Heart left ventricle (tissue), 13 donors: Measurements from ENCODE around the gene DRG1.

Experiments used
- POLR2A ChIP-seq, 2 donors: fragments of 450-650 bp; IDR thresholded peaks; one replicate each; pipeline ENCODE4 v1.6.1; 2017; ENCODE audit warnings: antibody characterized with exemption in 2 of 2, mild to moderate bottlenecking in 2 of 2, moderate library complexity in 2 of 2
- TF ChIP-seq, protein P1 (sequence below), 12 donors: fragments of 200-600 bp; sonication (generic) in 4 of 12; IDR thresholded peaks; one replicate each; pipeline versions ENCODE4 v1.5.0 to v1.8.0; 2018 to 2022; ENCODE audit warnings: antibody characterized with exemption in 12 of 12, mild to moderate bottlenecking in 5 of 12
- donor health status: ischemic (EF 13 %, LVEDD 7.1; RV severe dilation, severe dysfunction).
- donor health status: DM: no; HTN: yes; CAD: no.
- donor health status: DM: no; HTN: no; CAD: no.
- donor health status: ischemic (EF 25% LVEDD 6.9; RV normal size, moderate dysfunction).
- donor health status: ischemic (EF 25% LVEDD 5.7; RV mildly dilated, moderate dysfunction).
- donor health status: ischemic (EF 35%, LVEDD 5.7; RV mildly dilated, moderate dysfunction).
- donor health status: nonischemic (EF 11% LVEDD 7.7; RV severe dilation, severe dysfunction).
- donor health status: DM: yes; HTN: yes; CAD: no.
- donor health status: PGD.
- donor health status: ischemic (EF 29% LVEDD 5.4; RV normal size, mild dysfunction).
- donor health status: nonischemic (EF 23%, LVEDD 6.1; RV moderate dilation, normal function).

- TF ChIP-seq, protein P1, sequence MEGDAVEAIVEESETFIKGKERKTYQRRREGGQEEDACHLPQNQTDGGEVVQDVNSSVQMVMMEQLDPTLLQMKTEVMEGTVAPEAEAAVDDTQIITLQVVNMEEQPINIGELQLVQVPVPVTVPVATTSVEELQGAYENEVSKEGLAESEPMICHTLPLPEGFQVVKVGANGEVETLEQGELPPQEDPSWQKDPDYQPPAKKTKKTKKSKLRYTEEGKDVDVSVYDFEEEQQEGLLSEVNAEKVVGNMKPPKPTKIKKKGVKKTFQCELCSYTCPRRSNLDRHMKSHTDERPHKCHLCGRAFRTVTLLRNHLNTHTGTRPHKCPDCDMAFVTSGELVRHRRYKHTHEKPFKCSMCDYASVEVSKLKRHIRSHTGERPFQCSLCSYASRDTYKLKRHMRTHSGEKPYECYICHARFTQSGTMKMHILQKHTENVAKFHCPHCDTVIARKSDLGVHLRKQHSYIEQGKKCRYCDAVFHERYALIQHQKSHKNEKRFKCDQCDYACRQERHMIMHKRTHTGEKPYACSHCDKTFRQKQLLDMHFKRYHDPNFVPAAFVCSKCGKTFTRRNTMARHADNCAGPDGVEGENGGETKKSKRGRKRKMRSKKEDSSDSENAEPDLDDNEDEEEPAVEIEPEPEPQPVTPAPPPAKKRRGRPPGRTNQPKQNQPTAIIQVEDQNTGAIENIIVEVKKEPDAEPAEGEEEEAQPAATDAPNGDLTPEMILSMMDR (IDR thresholded peaks at IDR 0.05): no peak
- no peak for TF ChIP-seq POLR2A (IDR thresholded peaks at IDR 0.05)
These were observed 50.1 kb downstream of the DRG1 start for GRCh38 chr22:31449506-31449905.
